ENCODE measurements around the gene ANKS6. TPM values are rescaled to one million over a fixed set of nuclear protein-coding genes. Genes with fewer than 3 reads are reported as not detected.

The ANKS6 gene
- total and polyA plus RNA-seq, 4 donors: 8.0 to 31.3 (median 19.8) TPM

DNA sequence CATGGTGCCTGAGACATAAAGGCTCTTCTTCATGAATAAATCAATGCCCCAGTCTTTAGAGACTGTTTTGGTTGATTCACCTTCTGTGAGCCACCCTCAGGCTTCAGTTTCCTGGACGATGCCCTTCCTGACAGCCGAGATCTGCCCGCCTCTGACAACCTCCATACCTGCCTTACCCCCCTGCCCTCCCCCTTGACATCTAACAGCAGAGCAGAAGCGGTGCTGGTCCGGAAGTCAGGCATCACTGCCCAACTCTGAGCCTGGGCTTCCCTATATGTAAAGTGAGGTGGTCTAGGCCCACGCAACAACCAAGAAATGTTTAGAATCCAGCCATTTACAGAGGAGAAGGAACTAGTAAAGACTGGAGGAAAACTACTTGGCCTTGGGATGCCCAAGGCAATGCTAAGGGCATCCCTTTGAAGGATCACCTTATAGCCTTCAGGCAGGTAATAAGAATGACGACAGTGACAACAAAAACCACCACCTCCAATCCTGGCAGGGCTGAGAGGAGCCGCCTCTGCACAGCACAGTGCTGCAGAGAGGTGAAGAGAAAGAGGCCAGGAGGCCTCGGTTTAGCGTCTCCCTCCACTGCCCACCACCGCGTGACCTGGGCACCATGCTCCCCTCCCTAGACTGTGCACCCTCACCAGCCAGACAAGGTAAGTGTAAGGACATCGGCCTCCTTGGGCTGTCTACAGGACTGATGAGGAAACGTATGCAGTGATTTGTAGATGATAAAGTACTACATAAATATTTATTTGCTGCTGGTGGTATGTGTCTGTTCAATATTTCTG lies 52.3 kb downstream of the ANKS6 start:
- 71% methylated on average over 3 of the region's 14 CpGs for WGBS (ENCODE audit: insufficient coverage)
- Histone ChIP-seq H3K27ac (ENCODE audit: low read depth, low read length) (no peak overlapping the region), H3K4me3 (ENCODE audit: low read depth, low read length) (no peak overlapping the region)

DNA sequence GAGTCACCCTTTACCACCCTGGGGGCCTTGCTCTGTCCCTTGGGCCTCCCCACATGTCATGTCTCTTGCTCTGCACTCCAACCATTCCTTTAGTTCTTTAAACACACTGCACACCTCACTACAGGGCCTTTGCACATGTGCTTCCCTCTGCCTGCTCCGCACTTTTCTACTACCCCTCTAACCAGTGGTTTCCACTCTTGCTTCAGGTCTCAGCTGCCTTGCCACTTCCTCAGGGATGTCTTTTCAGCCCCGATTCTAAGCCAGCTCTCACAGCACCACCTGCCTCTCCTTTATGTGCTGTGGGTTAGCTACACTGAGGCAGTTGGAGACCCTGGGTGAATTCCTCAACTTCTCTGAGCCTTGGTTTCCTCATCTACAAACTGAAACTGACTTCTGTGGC lies 53.0 kb downstream of the ANKS6 start:
- 100% methylated on average over 1 of the region's 2 CpGs for WGBS (ENCODE audit: insufficient coverage)

More for the DNA sequence above, 52.3 kb downstream of the ANKS6 start:
- Histone ChIP-seq H3K4me1 (ENCODE audit: control insufficient read depth, insufficient read depth, low read length) (no peaks in the 10 kb centered on the region), H3K36me3 (ENCODE audit: control insufficient read depth, insufficient read depth, low read length) (peaks cover 32% of the 10 kb centered on the region), H3K9me3 (ENCODE audit: control insufficient read depth, insufficient read depth, low read length) (no peaks in the 10 kb centered on the region), H3K27me3 (ENCODE audit: control insufficient read depth, insufficient read depth, low read length) (no peaks in the 10 kb centered on the region)
- DNase-seq (ENCODE audit: low read depth in 4 of 6, low spot score in 6 of 6): no peak

DNA sequence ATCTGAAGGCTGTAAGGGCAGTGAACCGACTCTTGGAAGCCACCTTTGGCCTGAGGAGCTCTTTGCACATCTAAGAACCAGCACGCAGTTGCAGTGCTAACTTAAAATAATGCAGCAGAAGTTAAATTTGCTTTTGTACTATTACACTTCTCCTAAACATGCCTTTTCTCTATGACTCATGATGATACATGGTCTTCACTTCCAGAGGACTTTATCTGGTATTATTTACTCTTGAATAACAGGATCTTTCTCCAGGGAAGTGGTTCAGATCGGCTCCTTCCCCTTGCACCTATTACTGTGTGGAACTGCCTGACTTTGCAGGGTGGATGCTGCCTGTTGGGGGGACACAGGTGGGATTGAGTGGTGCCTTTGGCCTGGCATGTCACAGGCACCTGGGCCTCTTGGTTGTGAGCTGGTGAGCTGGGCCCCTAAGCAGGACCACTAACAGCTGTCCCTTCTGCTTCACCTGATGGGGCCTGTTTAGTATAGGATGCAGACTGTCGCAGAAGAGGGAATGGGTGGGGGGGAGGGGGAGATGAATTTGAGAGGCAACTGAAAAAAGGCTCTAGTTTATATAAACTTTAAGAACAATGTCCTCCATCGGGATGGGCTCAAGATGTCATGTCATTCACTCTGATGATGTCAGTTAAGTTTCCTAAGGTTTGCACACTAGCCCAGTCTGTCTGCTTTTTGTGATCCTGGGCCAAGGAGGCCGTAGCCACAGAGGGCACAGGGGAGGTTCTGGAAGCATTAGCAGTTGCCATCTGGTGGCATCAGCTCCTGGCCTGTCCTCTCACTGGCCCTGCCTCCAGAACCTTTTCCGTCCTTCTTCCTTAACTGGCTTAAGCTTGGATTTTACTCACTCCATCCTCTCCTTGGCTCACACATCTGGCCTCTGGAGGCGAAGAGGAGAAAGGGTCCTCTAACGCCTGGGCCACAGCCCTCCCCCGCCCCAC lies 53.8 kb downstream of the ANKS6 start:
- peaks cover 2% of the 10 kb centered on the region for H3K9me3 ChIP-seq (ENCODE audit: control insufficient read depth, insufficient read depth, low read length)
- no peak overlapping the region for H3K4me3 ChIP-seq (ENCODE audit: low read depth, low read length)
- H3K4me1 ChIP-seq (ENCODE audit: control insufficient read depth, insufficient read depth, low read length): no peaks in the 10 kb centered on the region
- peaks cover 28% of the 10 kb centered on the region for H3K36me3 ChIP-seq (ENCODE audit: control insufficient read depth, insufficient read depth, low read length)
- no peak for DNase-seq (ENCODE audit: low read depth in 4 of 6, low spot score in 6 of 6)
- H3K27ac ChIP-seq (ENCODE audit: low read depth, low read length): no peak overlapping the region
- no peaks in the 10 kb centered on the region for H3K27me3 ChIP-seq (ENCODE audit: control insufficient read depth, insufficient read depth, low read length)
- WGBS (ENCODE audit: insufficient coverage): 93% methylated on average over 6 of the region's 10 CpGs

More for the DNA sequence above, 53.0 kb downstream of the ANKS6 start:
- no peak for DNase-seq (ENCODE audit: low read depth in 4 of 6, low spot score in 6 of 6)
- no peaks in the 10 kb centered on the region for H3K27me3 ChIP-seq (ENCODE audit: control insufficient read depth, insufficient read depth, low read length)
- no peak overlapping the region for H3K27ac ChIP-seq (ENCODE audit: low read depth, low read length)
- H3K36me3 ChIP-seq (ENCODE audit: control insufficient read depth, insufficient read depth, low read length): peaks cover 31% of the 10 kb centered on the region
- no peaks in the 10 kb centered on the region for H3K4me1 ChIP-seq (ENCODE audit: control insufficient read depth, insufficient read depth, low read length)
- no peak overlapping the region for H3K4me3 ChIP-seq (ENCODE audit: low read depth, low read length)
- peaks cover 2% of the 10 kb centered on the region for H3K9me3 ChIP-seq (ENCODE audit: control insufficient read depth, insufficient read depth, low read length)

DNA sequence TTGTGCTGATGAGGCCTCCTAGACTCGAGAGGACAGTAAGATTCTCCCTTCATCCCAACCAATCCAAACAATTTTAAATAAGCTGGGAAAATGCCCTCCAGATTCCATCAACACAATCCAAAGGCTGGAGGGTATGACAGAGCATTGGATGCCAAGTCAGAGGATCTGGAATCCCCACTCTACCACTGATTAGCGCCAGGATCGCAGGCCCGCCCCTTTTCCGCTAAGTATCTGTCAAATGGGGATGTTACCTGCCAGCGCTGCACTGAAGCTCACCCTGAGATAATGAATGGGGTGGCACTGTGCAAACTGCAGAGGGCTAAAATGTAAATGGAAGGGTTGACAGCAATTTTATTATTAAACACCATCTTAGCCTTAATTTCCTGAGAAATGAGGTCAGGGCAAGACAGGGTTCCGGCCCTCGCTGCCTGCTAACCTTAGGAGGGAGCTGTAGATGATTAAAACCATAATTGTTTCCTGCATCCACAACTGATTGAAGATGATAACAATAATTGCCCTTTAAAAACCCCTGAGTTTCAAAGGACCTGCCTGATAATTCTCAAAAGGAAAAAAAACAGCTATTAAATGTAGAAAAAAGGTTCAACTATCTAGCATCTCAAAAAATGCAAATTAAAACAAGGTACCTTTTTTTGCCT lies 56.0 kb downstream of the ANKS6 start:
- Histone ChIP-seq H3K9me3 (ENCODE audit: control insufficient read depth, insufficient read depth, low read length) (peaks cover 2% of the 10 kb centered on the region), H3K4me3 (ENCODE audit: low read depth, low read length) (no peak overlapping the region), H3K36me3 (ENCODE audit: control insufficient read depth, insufficient read depth, low read length) (peaks cover 28% of the 10 kb centered on the region), H3K27ac (ENCODE audit: low read depth, low read length) (no peak overlapping the region), H3K4me1 (ENCODE audit: control insufficient read depth, insufficient read depth, low read length) (no peaks in the 10 kb centered on the region), H3K27me3 (ENCODE audit: control insufficient read depth, insufficient read depth, low read length) (no peaks in the 10 kb centered on the region)
- DNase-seq (ENCODE audit: low read depth in 4 of 6, low spot score in 6 of 6): peak in 1 of 6 donors; percentile 19
- WGBS (ENCODE audit: insufficient coverage): 100% methylated on average over 1 of the region's 8 CpGs

DNA sequence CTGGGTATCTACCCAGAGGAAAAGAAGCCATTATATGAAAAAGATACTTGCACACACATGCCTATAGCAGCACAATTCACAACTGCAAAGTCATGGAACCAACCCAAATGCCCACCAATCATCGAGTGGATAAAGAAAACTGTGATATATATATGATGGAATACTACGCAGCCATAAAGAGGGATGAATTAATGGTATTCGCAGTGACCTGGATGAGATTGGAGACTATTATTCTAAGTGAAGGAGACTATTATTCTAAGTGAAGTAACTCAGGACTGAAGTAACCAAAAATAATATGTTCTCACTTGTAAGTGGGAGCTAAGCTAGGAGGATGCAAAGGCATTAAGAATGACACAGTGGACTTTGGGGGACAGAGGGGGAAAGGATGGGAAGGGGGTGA lies 57.6 kb downstream of the ANKS6 start:
- H3K9me3 ChIP-seq (ENCODE audit: control insufficient read depth, insufficient read depth, low read length): peaks cover 2% of the 10 kb centered on the region
- 100% methylated on average over 1 of the region's 3 CpGs for WGBS (ENCODE audit: insufficient coverage)
- no peak overlapping the region for H3K27ac ChIP-seq (ENCODE audit: low read depth, low read length)

DNA sequence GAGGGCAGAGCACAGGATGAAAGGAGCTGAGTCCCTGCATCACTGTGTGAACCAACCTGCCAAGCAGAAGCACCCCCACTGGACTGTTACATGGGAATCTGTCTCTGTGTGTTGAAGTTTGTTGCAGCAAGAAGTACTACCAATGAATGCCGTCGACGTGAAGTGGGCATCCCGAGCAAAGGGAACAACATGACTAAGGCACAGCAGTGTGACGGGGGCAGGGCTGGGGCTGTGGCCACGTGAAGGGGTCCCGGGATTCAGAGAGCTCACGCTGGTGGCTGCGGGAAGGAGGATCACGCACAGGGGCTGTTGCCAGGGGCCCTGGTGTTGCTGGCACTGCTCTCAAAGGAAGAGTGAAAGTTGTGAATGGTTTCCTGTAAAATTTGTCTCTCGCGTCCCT lies 60.1 kb downstream of the ANKS6 start:
- DNase-seq (ENCODE audit: low read depth in 4 of 6, low spot score in 6 of 6): no peak
- peaks cover 2% of the 10 kb centered on the region for H3K9me3 ChIP-seq (ENCODE audit: control insufficient read depth, insufficient read depth, low read length)
- WGBS (ENCODE audit: insufficient coverage): 58% methylated on average over 9 of the region's 12 CpGs
- no peak overlapping the region for H3K27ac ChIP-seq (ENCODE audit: low read depth, low read length)
- peaks cover 4% of the 10 kb centered on the region for H3K4me1 ChIP-seq (ENCODE audit: control insufficient read depth, insufficient read depth, low read length)
- H3K36me3 ChIP-seq (ENCODE audit: control insufficient read depth, insufficient read depth, low read length): peaks cover 19% of the 10 kb centered on the region
- H3K4me3 ChIP-seq (ENCODE audit: low read depth, low read length): no peak overlapping the region
- H3K27me3 ChIP-seq (ENCODE audit: control insufficient read depth, insufficient read depth, low read length): no peaks in the 10 kb centered on the region

More for the DNA sequence above, 57.6 kb downstream of the ANKS6 start:
- no peaks in the 10 kb centered on the region for H3K4me1 ChIP-seq (ENCODE audit: control insufficient read depth, insufficient read depth, low read length)
- no peaks in the 10 kb centered on the region for H3K27me3 ChIP-seq (ENCODE audit: control insufficient read depth, insufficient read depth, low read length)
- no peak overlapping the region for H3K4me3 ChIP-seq (ENCODE audit: low read depth, low read length)
- peaks cover 21% of the 10 kb centered on the region for H3K36me3 ChIP-seq (ENCODE audit: control insufficient read depth, insufficient read depth, low read length)
- DNase-seq (ENCODE audit: low read depth in 4 of 6, low spot score in 6 of 6): no peak

DNA sequence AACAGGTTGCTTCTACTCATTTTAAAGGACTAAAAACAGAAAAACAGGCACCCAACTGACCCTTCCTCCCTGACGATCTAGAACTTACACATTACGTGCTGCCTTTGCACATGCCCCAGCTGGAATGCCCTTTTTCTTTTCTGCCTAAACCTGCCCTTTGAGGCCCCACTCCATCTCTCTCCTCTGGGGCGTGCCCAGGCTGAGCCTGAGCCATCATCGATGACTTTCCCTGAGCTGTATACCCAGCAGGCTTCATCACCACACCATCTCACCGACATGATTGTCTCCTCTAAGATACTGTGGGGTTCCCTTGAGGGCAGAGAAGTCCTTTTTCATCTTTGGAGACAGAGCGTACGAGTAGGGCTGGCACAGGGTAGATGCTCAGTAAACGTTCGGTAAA lies 63.6 kb downstream of the ANKS6 start:
- H3K27ac ChIP-seq (ENCODE audit: low read depth, low read length): no peak overlapping the region
- H3K4me3 ChIP-seq (ENCODE audit: low read depth, low read length): no peak overlapping the region
- H3K9me3 ChIP-seq (ENCODE audit: control insufficient read depth, insufficient read depth, low read length): no peaks in the 10 kb centered on the region
- H3K27me3 ChIP-seq (ENCODE audit: control insufficient read depth, insufficient read depth, low read length): no peaks in the 10 kb centered on the region
- no peak for DNase-seq (ENCODE audit: low read depth in 4 of 6, low spot score in 6 of 6)
- H3K4me1 ChIP-seq (ENCODE audit: control insufficient read depth, insufficient read depth, low read length): peaks cover 4% of the 10 kb centered on the region
- WGBS (ENCODE audit: insufficient coverage): 100% methylated on average over 4 of the region's 9 CpGs
- H3K36me3 ChIP-seq (ENCODE audit: control insufficient read depth, insufficient read depth, low read length): peaks cover 19% of the 10 kb centered on the region

DNA sequence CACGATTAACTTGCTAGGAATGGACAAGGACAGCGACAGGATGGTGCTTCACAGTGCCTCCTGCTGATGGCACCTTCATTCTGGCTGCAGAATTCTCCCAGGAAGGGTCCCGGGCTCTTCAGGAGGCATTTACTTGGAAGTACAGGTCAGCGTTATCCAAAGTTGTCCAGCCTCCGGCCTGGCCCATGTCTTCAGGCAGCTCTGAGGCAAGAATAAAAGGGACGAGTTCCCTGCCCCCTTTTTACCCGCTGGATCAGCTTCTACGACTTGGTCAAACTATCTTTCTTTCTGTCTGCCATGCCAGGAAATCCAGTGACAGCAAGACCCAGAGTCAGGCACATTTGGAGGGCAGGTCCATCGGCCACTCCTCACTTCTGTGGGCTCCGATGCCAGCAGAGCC lies 64.3 kb downstream of the ANKS6 start:
- no peak for DNase-seq (ENCODE audit: low read depth in 4 of 6, low spot score in 6 of 6)
- WGBS (ENCODE audit: insufficient coverage): 94% methylated on average over 10 of the region's 10 CpGs
- H3K27me3 ChIP-seq (ENCODE audit: control insufficient read depth, insufficient read depth, low read length): no peaks in the 10 kb centered on the region
- peaks cover 4% of the 10 kb centered on the region for H3K4me1 ChIP-seq (ENCODE audit: control insufficient read depth, insufficient read depth, low read length)
- no peak overlapping the region for H3K4me3 ChIP-seq (ENCODE audit: low read depth, low read length)
- H3K9me3 ChIP-seq (ENCODE audit: control insufficient read depth, insufficient read depth, low read length): no peaks in the 10 kb centered on the region
- H3K27ac ChIP-seq (ENCODE audit: low read depth, low read length): no peak overlapping the region
- H3K36me3 ChIP-seq (ENCODE audit: control insufficient read depth, insufficient read depth, low read length): peaks cover 19% of the 10 kb centered on the region

DNA sequence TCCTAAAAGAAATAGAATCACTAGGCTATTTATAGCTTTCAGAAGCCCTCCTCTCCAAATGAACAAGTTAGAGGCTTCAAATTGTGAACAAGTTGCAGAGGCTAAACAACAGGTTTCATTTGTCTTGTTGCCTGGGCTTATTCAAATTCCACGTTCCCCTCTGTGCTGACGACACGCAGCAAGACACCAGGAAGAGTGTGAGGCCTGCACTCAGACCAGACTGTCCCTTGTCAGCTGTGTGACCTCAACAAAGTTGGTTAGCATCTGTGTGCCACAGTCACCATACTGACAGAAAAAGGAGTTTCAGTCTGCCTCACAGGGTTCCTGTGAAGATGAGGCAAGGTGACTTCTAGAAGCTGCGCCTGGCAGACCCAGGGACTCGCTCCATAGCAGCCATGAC lies 65.5 kb downstream of the ANKS6 start:
- H3K27ac ChIP-seq (ENCODE audit: low read depth, low read length): no peak overlapping the region
- whole genome bisulfite sequencing (ENCODE audit: insufficient coverage): 49% methylated on average over 4 of the region's 5 CpGs
- H3K4me1 ChIP-seq (ENCODE audit: control insufficient read depth, insufficient read depth, low read length): peaks cover 4% of the 10 kb centered on the region
- H3K27me3 ChIP-seq (ENCODE audit: control insufficient read depth, insufficient read depth, low read length): no peaks in the 10 kb centered on the region
- no peak overlapping the region for H3K4me3 ChIP-seq (ENCODE audit: low read depth, low read length)
- peaks cover 10% of the 10 kb centered on the region for H3K36me3 ChIP-seq (ENCODE audit: control insufficient read depth, insufficient read depth, low read length)
- DNase-seq (ENCODE audit: low read depth in 4 of 6, low spot score in 6 of 6): no peak
- no peaks in the 10 kb centered on the region for H3K9me3 ChIP-seq (ENCODE audit: control insufficient read depth, insufficient read depth, low read length)

Measured in spinal cord (tissue), 10 donors.